WTC11 (cell line): ENCODE results near the gene COG5. TPM values are rescaled to one million over a fixed set of nuclear protein-coding genes. Genes with fewer than 3 reads are reported as not detected.

ENCODE experiments used
- CBFB ChIP-seq: sonication (generic); formaldehyde crosslinking; IDR thresholded peaks from 2 replicates; pipeline ENCODE4 v1.8.1; 2022; ENCODE audit warnings: mild to moderate bottlenecking, low read depth, missing genetic modification reagents
- CREB1 ChIP-seq: sonication (generic); formaldehyde crosslinking; IDR thresholded peaks from 2 replicates; pipeline ENCODE4 v1.8.0; 2023; ENCODE audit warnings: mild to moderate bottlenecking, missing genetic modification reagents
- CREM ChIP-seq: sonication (generic); formaldehyde crosslinking; IDR thresholded peaks from 2 replicates; pipeline ENCODE4 v1.8.1; 2022; ENCODE audit warnings: mild to moderate bottlenecking, missing genetic modification reagents, moderate library complexity
- FOXJ3 ChIP-seq: sonication (generic); formaldehyde crosslinking; IDR thresholded peaks from 2 replicates; pipeline ENCODE4 v1.9.0; 2021; ENCODE audit warnings: missing genetic modification reagents, mild to moderate bottlenecking, borderline replicate concordance
- GABPB1 ChIP-seq: sonication (generic); formaldehyde crosslinking; IDR thresholded peaks from 2 replicates; pipeline ENCODE4 v1.8.1; 2023; ENCODE audit warnings: mild to moderate bottlenecking, missing genetic modification reagents
- GRHL2 ChIP-seq: fragments of 250-450 bp; sonication (Bioruptor Pico); IDR thresholded peaks from 2 replicates; pipeline ENCODE4 v1.8.0; 2022; ENCODE audit warnings: mild to moderate bottlenecking, moderate library complexity; ENCODE audit not compliant: insufficient replicate concordance, severe bottlenecking
- GTF2I ChIP-seq: fragments of 250-450 bp; sonication (Bioruptor Pico); conservative IDR thresholded peaks from 2 replicates; pipeline ENCODE4 v1.4.0; 2021; ENCODE audit warnings: mild to moderate bottlenecking
- HMGA2 ChIP-seq: fragments of 250-450 bp; sonication (Bioruptor Pico); IDR thresholded peaks from 2 replicates; pipeline ENCODE4 v1.4.0; 2021; ENCODE audit warnings: mild to moderate bottlenecking, moderate library complexity
- NFYB ChIP-seq: sonication (generic); formaldehyde crosslinking; conservative IDR thresholded peaks from 2 replicates; pipeline ENCODE4 v1.8.0; 2022; ENCODE audit warnings: low read depth, missing genetic modification reagents
- NR1H2 ChIP-seq: sonication (generic); formaldehyde crosslinking; IDR thresholded peaks from 2 replicates; pipeline ENCODE4 v1.9.0; 2021; ENCODE audit warnings: mild to moderate bottlenecking, moderate library complexity, missing genetic modification reagents
- NR3C1 ChIP-seq: sonication (generic); formaldehyde crosslinking; conservative IDR thresholded peaks from 2 replicates; pipeline ENCODE4 v1.8.1; 2023; ENCODE audit warnings: low read depth, mild to moderate bottlenecking, missing genetic modification reagents
- SP1 ChIP-seq: sonication (generic); formaldehyde crosslinking; conservative IDR thresholded peaks from 2 replicates; pipeline ENCODE4 v1.8.1; 2022; ENCODE audit warnings: missing genetic modification reagents
- TEAD1 ChIP-seq: sonication (generic); formaldehyde crosslinking; IDR thresholded peaks from 2 replicates; pipeline ENCODE4 v1.8.0; 2022; ENCODE audit warnings: mild to moderate bottlenecking, missing genetic modification reagents
- ZNF121 ChIP-seq: sonication (generic); formaldehyde crosslinking; IDR thresholded peaks from 2 replicates; pipeline ENCODE4 v1.8.0; 2023; ENCODE audit warnings: missing genetic modification reagents
- ZNF416 ChIP-seq: fragments of 250-450 bp; sonication (Bioruptor Pico); IDR thresholded peaks from 2 replicates; pipeline ENCODE4 v1.9.0; 2021; ENCODE audit warnings: mild to moderate bottlenecking, inconsistent platforms
- total RNA-seq: library from RNA; stranded (reverse); gene quantifications from 3 replicates; pipeline ENCODE4 v1.2.3, GENCODE V29; 2021
- TF ChIP-seq, protein P1 (sequence below): sonication (generic); formaldehyde crosslinking; IDR thresholded peaks from 2 replicates; pipeline ENCODE4 v1.8.0; 2022; ENCODE audit warnings: mild to moderate bottlenecking, missing genetic modification reagents
- TF ChIP-seq, protein P2 (sequence below): fragments of 250-450 bp; sonication (Bioruptor Pico); IDR thresholded peaks from 2 replicates; pipeline ENCODE4 v1.9.0; 2021; ENCODE audit warnings: mild to moderate bottlenecking
- TF ChIP-seq, protein P3 (sequence below): fragments of 250-450 bp; sonication (Bioruptor Pico); conservative IDR thresholded peaks from 2 replicates; pipeline ENCODE4 v1.9.0; 2021; ENCODE audit warnings: mild to moderate bottlenecking
- TF ChIP-seq, protein P4 (sequence below): sonication (generic); formaldehyde crosslinking; IDR thresholded peaks from 2 replicates; pipeline ENCODE4 v1.8.0; 2022; ENCODE audit warnings: mild to moderate bottlenecking, missing genetic modification reagents
- TF ChIP-seq, protein P5 (sequence below): sonication (generic); formaldehyde crosslinking; IDR thresholded peaks from 2 replicates; pipeline ENCODE4 v1.8.0; 2023; ENCODE audit warnings: missing genetic modification reagents, mild to moderate bottlenecking, borderline replicate concordance
- TF ChIP-seq, protein P6 (sequence below): sonication (generic); formaldehyde crosslinking; IDR thresholded peaks from 2 replicates; pipeline ENCODE4 v1.8.1; 2023; ENCODE audit warnings: mild to moderate bottlenecking, missing genetic modification reagents
- TF ChIP-seq, protein P7 (sequence below): fragments of 250-450 bp; sonication (Bioruptor Pico); IDR thresholded peaks from 2 replicates; pipeline ENCODE4 v1.8.0; 2021; ENCODE audit warnings: mild to moderate bottlenecking
- TF ChIP-seq, protein P8 (sequence below): sonication (generic); formaldehyde crosslinking; IDR thresholded peaks from 2 replicates; pipeline ENCODE4 v1.8.1; 2023; ENCODE audit warnings: mild to moderate bottlenecking, missing genetic modification reagents

Gene COG5
- total RNA-seq, 1 experiment from 2014 or later: 23.8 TPM

DNA sequence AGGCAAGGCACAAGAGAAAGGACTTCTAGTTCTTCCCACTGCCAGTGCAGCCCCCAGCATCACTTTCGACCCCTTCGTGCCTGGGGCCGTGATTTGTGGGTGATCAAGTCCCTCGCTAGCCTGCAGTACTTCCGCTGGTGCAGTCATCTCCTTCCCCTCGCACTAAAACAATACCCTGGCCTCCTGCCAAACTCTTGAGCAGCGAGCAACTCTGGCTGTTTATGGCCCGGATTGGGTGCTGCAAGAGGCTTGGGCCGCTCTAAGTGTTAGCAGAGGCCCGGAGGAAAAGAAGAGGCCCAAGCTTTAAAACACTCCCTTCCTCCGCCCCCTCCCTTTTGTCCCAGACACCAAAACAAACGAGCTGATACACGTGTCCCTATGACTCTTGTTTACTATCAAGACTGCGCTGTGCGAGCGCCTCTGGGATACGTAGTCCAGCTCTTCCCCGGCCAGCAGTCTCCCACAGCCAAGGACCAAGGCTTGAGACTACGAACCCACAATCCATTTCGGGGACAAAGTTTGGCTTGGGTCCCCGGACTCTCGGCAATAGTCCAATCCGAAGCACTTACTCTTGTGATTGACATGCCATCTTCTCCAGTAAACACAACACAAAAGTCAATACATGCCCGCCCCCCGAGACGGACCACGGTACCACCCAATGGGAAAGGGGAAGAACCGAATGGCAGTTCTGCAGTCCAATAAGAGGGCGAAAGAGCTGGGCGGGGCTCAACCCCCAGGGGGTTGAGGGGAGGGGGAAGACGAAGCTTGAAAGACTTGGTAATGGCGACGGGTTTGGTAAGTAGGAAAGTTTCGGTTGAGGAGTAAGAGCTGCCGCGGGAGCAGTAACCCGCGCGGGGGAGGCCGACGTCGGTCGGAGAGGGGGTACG is 395.2 kb downstream of the COG5 start, which contains the start of gene HBP1 (continued):
- TF ChIP-seq CBFB (CRISPR knock-in tag) (no peak), CREM (CRISPR knock-in tag) (no peak), ZNF416 (CRISPR knock-in tag) (no peak), FOXJ3 (CRISPR knock-in tag) (no peak), NFYB (CRISPR knock-in tag) (peak; percentile 94), NR3C1 (CRISPR knock-in tag) (no peak), GTF2I (CRISPR knock-in tag) (no peak), GRHL2 (CRISPR knock-in tag) (no peak), TEAD1 (CRISPR knock-in tag) (no peak), GABPB1 (no peak), CREB1 (CRISPR knock-in tag) (no peak), HMGA2 (CRISPR knock-in tag) (no peak), SP1 (peak; percentile 78), ZNF121 (CRISPR knock-in tag) (no peak), NR1H2 (CRISPR knock-in tag) (no peak)
- TF ChIP-seq, protein P1, sequence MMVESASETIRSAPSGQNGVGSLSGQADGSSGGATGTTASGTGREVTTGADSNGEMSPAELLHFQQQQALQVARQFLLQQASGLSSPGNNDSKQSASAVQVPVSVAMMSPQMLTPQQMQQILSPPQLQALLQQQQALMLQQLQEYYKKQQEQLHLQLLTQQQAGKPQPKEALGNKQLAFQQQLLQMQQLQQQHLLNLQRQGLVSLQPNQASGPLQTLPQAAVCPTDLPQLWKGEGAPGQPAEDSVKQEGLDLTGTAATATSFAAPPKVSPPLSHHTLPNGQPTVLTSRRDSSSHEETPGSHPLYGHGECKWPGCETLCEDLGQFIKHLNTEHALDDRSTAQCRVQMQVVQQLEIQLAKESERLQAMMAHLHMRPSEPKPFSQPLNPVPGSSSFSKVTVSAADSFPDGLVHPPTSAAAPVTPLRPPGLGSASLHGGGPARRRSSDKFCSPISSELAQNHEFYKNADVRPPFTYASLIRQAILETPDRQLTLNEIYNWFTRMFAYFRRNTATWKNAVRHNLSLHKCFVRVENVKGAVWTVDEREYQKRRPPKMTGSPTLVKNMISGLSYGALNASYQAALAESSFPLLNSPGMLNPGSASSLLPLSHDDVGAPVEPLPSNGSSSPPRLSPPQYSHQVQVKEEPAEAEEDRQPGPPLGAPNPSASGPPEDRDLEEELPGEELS: no peak; the same call in 1 of the 2 replicates
- TF ChIP-seq, protein P2, sequence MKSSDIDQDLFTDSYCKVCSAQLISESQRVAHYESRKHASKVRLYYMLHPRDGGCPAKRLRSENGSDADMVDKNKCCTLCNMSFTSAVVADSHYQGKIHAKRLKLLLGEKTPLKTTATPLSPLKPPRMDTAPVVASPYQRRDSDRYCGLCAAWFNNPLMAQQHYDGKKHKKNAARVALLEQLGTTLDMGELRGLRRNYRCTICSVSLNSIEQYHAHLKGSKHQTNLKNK (CRISPR knock-in tag): no peak
- TF ChIP-seq, protein P3, sequence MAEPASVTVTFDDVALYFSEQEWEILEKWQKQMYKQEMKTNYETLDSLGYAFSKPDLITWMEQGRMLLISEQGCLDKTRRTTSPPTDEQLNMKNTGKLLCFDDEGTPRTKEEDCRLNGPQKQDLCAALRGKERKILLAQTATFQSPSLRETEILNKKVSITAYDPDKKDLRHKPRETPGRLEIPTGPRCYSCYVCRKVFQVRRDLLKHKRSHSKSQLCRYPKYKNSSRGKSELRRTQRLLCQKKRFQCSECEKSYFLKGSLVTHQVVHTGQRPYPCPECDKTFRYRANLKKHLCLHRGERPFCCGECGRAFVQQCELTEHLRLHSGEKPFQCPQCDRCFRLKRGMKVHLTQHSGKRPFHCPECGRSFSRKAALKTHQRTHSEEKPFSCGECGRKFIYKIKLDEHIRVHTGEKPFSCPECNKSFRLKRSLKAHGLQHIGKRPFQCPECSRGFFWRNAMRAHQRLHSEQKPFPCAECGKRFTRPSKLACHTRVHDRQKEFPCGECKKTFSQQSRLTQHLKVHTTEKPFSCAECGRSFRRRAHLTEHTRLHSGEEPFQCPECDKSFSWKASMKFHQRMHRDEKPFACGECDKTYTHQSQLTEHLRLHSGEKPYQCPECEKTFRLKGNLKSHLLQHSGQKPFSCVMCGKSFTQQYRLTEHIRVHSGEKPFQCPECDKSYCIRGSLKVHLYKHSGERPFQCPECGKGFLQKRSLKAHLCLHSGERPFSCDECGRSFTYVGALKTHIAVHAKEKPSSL (CRISPR knock-in tag): no peak
- TF ChIP-seq, protein P4, sequence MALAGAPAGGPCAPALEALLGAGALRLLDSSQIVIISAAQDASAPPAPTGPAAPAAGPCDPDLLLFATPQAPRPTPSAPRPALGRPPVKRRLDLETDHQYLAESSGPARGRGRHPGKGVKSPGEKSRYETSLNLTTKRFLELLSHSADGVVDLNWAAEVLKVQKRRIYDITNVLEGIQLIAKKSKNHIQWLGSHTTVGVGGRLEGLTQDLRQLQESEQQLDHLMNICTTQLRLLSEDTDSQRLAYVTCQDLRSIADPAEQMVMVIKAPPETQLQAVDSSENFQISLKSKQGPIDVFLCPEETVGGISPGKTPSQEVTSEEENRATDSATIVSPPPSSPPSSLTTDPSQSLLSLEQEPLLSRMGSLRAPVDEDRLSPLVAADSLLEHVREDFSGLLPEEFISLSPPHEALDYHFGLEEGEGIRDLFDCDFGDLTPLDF: no peak
- TF ChIP-seq, protein P5, sequence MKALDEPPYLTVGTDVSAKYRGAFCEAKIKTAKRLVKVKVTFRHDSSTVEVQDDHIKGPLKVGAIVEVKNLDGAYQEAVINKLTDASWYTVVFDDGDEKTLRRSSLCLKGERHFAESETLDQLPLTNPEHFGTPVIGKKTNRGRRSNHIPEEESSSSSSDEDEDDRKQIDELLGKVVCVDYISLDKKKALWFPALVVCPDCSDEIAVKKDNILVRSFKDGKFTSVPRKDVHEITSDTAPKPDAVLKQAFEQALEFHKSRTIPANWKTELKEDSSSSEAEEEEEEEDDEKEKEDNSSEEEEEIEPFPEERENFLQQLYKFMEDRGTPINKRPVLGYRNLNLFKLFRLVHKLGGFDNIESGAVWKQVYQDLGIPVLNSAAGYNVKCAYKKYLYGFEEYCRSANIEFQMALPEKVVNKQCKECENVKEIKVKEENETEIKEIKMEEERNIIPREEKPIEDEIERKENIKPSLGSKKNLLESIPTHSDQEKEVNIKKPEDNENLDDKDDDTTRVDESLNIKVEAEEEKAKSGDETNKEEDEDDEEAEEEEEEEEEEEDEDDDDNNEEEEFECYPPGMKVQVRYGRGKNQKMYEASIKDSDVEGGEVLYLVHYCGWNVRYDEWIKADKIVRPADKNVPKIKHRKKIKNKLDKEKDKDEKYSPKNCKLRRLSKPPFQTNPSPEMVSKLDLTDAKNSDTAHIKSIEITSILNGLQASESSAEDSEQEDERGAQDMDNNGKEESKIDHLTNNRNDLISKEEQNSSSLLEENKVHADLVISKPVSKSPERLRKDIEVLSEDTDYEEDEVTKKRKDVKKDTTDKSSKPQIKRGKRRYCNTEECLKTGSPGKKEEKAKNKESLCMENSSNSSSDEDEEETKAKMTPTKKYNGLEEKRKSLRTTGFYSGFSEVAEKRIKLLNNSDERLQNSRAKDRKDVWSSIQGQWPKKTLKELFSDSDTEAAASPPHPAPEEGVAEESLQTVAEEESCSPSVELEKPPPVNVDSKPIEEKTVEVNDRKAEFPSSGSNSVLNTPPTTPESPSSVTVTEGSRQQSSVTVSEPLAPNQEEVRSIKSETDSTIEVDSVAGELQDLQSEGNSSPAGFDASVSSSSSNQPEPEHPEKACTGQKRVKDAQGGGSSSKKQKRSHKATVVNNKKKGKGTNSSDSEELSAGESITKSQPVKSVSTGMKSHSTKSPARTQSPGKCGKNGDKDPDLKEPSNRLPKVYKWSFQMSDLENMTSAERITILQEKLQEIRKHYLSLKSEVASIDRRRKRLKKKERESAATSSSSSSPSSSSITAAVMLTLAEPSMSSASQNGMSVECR (CRISPR knock-in tag): peak; percentile 94; the same call in 1 of the 2 replicates
- TF ChIP-seq, protein P6, sequence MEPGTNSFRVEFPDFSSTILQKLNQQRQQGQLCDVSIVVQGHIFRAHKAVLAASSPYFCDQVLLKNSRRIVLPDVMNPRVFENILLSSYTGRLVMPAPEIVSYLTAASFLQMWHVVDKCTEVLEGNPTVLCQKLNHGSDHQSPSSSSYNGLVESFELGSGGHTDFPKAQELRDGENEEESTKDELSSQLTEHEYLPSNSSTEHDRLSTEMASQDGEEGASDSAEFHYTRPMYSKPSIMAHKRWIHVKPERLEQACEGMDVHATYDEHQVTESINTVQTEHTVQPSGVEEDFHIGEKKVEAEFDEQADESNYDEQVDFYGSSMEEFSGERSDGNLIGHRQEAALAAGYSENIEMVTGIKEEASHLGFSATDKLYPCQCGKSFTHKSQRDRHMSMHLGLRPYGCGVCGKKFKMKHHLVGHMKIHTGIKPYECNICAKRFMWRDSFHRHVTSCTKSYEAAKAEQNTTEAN (CRISPR knock-in tag): no peak
- TF ChIP-seq, protein P7, sequence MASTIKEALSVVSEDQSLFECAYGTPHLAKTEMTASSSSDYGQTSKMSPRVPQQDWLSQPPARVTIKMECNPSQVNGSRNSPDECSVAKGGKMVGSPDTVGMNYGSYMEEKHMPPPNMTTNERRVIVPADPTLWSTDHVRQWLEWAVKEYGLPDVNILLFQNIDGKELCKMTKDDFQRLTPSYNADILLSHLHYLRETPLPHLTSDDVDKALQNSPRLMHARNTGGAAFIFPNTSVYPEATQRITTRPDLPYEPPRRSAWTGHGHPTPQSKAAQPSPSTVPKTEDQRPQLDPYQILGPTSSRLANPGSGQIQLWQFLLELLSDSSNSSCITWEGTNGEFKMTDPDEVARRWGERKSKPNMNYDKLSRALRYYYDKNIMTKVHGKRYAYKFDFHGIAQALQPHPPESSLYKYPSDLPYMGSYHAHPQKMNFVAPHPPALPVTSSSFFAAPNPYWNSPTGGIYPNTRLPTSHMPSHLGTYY: no peak
- TF ChIP-seq, protein P8, sequence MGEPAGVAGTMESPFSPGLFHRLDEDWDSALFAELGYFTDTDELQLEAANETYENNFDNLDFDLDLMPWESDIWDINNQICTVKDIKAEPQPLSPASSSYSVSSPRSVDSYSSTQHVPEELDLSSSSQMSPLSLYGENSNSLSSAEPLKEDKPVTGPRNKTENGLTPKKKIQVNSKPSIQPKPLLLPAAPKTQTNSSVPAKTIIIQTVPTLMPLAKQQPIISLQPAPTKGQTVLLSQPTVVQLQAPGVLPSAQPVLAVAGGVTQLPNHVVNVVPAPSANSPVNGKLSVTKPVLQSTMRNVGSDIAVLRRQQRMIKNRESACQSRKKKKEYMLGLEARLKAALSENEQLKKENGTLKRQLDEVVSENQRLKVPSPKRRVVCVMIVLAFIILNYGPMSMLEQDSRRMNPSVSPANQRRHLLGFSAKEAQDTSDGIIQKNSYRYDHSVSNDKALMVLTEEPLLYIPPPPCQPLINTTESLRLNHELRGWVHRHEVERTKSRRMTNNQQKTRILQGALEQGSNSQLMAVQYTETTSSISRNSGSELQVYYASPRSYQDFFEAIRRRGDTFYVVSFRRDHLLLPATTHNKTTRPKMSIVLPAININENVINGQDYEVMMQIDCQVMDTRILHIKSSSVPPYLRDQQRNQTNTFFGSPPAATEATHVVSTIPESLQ (CRISPR knock-in tag): no peak
